HG02973 (cell line): ENCODE results near the gene NOC2L.
"Not testable (repeated sequence)": the region's sequence is repeated elsewhere in the genome, so short reads cannot be mapped to it uniquely, and the experiment has no call there.

Experiments used
- ATAC-seq: cut with Tn5 transposase; IDR thresholded peaks from one replicate; pipeline ENCODE4 v1.9.1; 2021; ENCODE audit warnings: moderate library complexity; ENCODE audit not compliant: unreplicated experiment

NOC2L gene

DNA sequence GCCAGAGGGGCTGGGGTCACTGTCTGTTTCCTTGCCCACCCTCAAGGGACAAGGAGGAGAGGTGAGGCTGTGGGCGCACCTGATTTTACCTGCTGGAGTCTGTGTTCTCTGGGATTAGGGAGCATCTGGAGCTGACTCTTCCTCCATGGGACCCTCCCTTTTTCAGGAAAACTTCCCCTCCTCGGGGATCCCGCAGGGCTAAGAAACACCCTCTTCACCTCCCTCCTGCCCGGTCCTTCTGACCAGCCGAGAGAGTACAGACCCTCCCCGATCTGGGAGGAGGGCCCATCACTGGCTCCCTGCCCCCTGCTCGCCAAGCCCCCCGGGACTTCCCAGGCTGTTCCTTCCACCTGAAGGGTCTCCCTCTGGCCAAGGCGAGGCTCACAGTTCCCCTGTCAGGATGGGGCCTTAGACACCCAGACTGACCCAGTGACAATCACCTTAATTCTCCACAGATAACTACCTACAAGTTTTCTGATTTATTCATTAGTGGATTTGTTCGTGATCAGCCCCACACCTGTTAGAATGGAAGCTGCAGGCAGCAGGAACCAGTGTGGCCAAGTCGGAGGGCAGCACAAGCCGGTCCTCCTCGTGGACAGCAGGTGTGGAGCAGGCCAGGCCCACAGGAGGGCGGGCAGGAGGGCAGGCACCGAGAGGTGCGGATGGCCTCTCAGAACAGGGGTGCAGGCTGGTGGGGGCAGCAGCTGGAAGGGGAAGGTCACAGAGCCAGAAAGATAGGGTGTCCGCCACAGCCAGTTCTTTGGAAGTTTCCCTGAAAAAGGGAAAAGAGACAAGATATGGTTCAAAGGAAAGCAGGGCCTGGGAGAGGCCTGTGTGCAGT lies 51.2 kb downstream of the NOC2L start:
- no peak for ATAC-seq

DNA sequence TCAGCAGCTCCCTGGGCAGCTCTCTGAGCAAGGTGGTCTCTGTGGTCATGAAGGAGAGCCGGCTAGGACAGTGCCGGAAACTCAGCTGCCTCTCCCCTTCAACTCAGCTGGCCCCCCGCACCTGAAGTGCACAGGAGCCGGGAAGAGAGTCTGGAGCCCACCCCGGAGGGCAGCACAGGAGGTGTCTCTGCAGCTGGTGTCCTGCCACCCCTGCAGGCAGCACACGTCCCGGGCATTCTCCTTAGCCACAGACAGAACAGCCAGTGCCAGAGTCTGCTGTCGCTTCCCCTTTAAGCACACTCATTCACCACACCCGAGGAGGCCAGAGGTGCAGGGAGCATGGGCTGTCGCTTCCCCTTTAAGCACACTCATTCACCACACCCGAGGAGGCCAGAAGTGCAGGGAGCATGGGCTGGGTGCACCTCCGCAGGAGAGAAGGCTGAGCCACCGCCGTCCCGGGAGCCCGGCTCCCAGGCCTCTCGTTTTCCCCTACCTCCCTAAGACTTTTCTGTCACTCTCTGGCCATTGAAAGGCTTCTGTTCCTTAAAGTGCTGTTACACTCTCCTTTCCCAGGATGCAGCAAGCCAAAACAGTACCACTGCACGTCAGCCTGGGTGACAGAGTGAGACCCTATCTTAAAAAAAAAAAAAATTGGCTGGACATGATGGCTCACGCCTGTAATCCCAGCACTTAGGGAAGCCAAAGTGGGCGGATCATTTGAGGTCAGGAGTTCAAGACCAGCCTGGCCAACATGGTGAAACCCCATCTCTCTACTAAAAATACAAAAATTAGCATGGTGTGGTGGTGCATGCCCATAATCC lies 52.2 kb downstream of the NOC2L start:
- ATAC-seq = no peak

DNA sequence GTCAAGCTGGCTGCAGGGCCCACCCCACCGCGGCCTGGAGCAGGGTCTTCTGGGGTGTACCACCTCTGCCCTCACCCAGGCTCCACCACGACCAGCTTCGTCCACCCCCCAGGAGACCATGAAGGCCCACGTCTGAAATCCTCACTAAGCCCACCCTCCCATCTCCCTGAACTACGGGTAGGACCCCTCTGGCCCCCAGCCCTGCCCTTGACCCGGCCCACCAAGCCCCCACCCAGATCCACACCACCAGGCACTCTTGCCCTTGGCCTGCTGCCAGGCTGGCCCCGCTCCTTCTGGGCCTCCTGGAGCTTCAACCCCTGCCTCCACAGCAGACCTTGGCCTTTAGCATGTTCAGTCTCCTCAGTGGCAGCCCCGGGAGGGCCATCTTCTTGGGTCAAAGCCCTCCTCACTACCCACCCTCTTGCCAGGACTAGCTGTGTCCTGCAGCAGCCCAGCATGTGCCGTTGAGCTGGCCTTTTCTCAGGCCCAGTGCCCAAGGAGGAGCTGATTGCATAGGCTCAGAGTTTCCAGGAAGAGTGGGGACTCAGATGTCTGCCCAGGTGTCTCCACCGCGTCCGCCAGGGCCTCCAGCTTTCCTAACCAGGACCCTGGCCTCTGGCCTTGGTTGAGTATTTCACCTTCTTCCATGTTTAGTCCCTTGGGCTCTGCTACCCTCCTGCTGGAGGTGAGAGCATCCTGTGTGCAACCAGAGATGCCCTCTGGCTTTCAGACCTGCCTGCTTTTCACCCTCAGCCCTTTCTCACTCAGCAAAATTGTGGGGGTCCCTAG lies 53.1 kb downstream of the NOC2L start:
- ATAC-seq = no peak

DNA sequence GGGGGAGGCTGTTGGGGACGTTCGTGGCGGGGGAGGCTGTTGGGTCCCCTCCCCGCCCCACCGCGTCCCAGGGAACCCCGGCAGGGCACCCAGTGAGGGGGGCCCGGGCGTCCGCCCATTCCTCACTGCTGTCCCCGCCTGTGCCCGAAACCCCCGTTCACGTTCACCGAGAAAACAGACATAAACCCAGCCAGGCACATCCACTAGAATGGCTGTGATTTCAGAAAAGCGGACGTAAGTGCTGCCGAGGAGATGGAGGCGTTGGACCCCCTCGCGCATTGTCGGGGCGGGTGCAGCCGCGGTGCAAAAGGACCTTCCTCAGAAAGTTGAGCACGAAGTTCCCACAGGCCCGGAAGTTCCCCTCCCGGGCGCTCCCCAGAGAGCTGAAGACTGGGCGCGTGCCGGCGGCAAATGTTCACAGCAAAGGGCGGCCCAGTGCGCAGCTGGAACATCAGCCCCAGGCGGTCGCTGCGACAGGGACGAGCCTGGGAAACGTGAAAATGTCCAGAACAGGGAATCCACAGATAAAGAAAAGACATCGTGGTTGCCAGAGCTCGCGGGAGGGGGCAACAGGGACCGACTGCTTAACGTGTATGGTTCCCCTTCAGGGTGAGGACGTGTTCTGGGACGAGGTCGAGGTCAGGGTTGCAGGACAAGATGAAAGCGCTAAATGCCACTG lies 53.8 kb downstream of the NOC2L start:
- no peak for ATAC-seq

DNA sequence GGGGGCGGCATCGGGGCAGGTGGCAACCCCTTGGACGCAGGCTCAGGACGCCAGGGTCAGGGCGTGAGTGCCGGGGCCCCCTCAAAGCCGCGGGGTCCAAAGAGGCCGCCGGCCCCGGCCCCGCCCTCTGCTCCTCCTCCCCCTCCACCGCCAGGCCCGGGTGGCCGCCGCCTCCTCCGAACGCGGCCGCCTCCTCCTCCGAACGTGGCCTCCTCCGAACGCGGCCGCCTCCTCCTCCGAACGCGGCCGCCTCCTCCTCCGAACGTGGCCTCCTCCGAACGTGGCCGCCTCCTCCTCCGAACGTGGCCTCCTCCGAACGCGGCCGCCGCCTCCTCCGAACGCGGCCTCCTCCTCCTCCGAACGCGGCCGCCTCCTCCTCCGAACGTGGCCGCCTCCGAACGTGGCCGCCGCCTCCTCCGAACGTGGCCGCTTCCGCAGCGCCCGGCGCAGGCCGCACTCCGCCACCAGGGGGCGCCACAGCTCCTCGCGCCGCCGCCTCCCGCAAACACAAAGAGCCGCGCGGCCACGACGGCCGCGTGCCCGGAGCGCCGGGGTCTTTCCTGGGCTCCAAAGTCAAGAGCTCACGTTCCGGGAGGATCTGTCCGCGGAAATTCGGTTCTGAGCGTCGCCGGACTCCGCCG lies 54.6 kb downstream of the NOC2L start:
- no peak for ATAC-seq

DNA sequence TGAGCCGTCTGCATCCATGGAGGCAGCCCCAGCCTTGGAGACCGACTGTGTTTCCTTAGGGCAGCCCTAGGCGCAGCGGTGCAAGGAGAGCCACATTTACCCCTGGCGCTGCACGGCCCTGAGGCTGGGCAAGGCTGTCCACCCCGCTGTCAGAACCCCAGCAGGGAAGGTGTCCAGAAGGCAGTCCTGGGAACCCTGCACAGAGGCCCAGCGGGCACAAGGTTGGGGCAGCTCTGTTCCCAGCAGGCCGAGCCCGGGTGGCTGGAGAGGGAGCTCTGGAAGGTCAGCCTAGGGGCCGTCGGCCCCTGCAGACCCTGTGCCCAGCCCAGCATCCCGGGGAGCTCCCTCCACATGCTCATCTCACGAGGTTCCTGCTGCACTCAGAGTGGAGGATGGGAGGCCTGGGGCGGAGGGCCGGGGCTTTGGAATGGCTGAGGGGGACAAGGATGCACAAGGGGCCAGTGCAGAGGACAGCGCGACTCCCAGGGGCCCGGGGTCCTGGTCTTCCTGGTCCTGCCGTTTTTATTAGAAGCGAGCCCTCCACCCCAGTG lies 55.3 kb downstream of the NOC2L start:
- no peak for ATAC-seq

DNA sequence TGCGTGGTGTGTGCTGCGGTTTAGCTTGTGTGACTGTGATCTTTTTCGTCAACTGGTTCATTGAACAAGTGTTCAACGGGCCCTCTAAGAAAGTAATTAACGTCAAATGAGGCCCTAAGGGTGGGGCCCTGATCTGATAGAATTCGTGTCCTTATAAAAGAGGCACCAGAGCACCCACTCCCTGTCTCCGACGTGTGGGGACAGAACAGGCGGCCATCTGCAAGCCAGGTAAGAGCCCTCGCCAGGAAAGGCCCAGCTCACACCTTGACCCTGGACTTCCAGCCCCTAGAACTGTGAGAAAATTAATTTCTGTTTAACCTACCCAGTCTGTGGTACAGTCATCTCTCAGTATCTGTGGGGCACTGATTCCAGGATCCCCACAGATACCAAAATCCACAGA lies 55.8 kb downstream of the NOC2L start:
- ATAC-seq = no peak

DNA sequence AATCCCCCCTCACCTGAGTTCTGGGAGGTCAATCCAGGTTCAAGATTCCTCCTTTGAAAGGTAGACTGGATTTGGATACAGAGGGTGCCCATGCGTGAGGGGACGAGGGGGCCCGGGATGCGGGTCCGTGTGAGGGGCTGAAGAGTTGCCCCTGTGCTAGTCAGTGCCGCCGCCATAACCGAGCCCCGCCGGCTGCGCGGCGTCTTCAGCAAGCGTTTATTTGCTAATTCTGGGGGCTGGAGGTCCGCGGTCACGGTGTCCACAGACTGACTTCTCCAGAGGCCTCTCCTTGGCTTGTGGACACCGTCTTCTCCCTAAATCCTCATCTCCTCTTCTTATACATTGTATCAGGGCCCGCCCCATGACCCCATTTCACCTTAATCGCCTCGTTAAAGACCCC lies 56.3 kb downstream of the NOC2L start:
- no peak for ATAC-seq

DNA sequence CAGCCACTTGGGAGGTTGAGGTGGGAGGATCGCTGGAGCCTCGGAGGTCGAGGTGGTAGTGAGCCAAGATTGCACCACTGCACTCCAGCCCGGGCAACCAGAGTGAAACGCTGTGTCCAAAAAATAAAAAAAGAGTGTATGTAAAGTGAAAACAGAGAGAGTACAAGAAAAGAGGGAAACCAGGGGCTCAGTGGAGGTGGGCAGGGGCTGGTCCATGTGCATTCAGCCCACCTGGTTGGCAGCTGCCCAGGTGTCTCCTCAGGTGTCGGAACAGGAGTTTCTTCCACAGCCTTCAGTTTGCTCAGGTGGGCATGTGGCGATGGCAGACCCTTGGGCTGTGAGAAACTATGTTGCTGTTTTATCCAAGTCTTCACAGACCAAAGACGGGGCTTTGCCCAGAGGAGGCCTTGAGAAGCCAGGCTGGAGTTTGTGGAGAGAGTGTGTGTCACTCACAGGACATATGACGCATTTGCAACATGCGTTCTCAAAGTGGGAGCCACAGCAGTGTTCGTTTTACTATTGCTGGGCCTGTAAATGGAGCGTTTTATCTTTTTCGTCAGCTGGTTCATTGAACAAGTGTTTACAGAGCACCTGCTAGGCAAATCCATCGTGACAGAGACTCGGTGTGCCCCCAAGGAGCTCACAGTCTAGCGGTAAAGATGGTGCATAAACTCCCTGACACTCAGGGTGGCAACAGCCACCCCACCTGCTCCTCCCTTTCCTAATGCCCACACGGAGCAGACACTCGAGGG lies 57.8 kb downstream of the NOC2L start:
- no peak for ATAC-seq

DNA sequence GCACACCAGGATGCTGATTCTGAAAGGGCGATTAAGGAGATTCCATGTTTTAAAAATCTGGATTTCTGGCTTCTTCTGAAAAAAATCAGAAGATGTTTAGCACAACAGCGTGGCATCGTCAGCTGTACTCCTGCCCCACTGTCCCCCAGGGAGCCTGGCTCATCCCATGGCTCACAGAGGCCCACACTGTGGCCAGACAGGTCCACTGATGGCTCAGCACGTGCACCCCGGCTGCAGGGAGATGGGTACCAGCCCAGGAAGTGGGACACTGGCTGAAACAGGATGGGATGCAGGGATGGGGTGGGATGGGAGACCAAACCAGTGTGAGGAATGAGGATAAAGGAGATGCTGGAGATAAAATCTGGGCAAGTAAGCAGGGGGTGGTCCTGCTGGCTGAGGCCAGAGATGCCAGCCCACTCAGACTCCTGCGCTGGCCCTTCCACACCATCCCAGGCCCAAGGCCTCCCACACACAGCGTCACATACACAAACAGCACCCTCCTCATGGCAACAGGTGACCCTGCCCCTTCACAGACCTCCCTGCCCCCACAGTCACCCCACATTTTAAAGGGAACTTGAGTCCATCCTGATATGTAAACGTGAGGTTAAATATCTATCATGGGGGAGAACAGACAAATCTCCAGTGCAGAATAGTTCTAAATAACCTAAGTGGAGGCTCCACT lies 59.3 kb downstream of the NOC2L start:
- no peak for ATAC-seq

DNA sequence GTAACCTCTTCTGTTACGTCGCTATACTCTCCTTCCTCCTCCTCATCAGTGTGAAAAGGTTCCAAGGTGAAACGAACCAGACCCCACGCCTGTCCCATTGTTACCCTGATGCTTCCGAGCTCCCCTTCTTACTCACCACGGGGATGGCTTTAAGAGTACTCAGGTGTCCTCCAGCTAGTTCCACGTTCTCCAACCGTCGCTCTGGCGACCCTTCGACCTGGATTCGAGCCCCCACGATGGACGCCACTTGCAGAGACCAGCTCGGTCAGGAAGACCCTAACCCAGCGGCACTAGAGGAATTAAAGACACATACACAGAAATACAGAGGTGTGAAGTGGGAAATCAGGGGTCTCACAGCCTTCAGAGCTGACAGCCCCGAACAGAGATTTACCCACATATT lies 61.1 kb downstream of the NOC2L start:
- not testable (repeated sequence) for ATAC-seq

DNA sequence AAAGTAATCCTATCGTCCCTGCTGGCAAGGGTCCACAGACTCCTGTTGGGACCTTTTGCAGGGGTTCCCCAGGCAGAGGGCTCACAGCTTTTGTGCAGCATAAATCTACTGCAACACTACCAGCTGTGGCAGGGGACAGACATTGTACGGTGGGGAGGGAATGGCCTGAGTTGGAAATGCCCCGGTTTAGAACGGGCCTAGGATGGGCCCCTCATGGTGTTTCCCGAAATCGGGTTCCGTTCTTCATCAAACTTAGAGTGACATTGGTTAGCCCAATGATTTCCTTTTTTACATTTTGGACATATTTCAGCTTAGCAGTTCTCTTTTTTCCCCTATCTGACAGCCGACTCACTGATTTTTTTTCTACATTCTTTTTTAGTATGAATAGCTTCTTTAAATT lies 61.8 kb downstream of the NOC2L start:
- ATAC-seq = no peak
